ENCODE measurements around the gene DAZL. TPM values are rescaled to one million over a fixed set of nuclear protein-coding genes. Genes with fewer than 3 reads are reported as not detected.

The DAZL gene, protein sequence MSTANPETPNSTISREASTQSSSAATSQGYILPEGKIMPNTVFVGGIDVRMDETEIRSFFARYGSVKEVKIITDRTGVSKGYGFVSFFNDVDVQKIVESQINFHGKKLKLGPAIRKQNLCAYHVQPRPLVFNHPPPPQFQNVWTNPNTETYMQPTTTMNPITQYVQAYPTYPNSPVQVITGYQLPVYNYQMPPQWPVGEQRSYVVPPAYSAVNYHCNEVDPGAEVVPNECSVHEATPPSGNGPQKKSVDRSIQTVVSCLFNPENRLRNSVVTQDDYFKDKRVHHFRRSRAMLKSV
- total RNA-seq (not detected), polyA plus RNA-seq (not detected)
- long read RNA-seq, donor 1: 0 reads
- long read RNA-seq, donor 2: 0 reads
- long read RNA-seq, donor 3: 0 reads

DNA sequence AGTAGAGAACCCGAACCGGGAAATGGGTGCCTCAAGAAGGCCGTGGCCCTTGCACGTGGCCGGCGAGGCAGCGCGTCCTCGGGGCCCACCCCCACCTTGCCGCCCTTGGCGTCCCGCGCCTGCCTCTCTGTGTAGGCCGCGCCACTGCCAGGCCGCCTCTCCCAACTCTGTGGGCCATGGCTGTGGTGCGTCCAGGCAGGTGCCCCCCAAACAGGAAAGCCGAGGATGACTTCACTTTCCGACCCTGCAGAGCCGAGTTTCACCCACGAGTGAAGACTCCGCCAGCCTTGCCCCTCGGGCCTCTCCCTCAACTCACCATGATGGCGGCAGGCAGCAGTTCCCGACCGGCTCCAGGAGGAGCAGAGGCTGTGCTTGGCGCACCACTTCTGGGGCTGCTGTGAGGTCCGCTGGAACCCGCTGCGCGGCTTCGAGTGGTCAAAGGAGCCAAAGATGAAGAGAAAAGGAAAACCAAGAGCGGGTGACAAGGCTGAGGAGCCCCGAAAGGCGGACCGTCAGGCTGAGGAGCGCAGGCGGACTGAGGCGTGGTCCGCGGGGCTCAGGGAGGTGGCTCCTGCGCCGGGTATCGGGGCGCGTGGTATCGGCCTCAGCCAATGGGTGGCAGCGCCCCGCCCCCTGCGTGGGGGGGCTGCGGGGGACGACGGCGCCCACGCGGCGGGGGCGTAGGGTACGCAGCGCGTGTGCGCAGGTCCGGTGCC lies at the start of gene DAZL:
TSS of gene DAZL (minus strand) at position 537 of the 716 bp plus-strand sequence. CDS start at position 319, 218 bp downstream.
- Histone ChIP-seq H3K4me1 (peaks cover 0 to 7% (median 0%) of the 10 kb centered on the region in 12 donors), H3K9me3 (no peaks in the 10 kb centered on the region), H3K27ac (no peak within 1 kb of the TSS), H3K27me3 (no peaks in the 10 kb centered on the region), H3K36me3 (no peaks in the 10 kb centered on the region), H3K4me3 (no peak within 1 kb of the TSS)
- WGBS, 4 donors: 97 to 98% (median 97%) methylated on average over 57 to 63 of the region's 63 CpGs
- ATAC-seq (no peak), DNase-seq (peak in 1 of 5 donors; percentile 51)
- intact Hi-C loops (cut with DNase I): loop anchor here (5.0 to 10.0 kb wide), 12 partner anchors 277 to 1237 kb away; partner anchors contain the start of gene PLCL2 (in 4 of the 10)
- no peak for TF ChIP-seq POLR2A (IDR thresholded peaks at IDR 0.05)
- TF ChIP-seq, protein P1, sequence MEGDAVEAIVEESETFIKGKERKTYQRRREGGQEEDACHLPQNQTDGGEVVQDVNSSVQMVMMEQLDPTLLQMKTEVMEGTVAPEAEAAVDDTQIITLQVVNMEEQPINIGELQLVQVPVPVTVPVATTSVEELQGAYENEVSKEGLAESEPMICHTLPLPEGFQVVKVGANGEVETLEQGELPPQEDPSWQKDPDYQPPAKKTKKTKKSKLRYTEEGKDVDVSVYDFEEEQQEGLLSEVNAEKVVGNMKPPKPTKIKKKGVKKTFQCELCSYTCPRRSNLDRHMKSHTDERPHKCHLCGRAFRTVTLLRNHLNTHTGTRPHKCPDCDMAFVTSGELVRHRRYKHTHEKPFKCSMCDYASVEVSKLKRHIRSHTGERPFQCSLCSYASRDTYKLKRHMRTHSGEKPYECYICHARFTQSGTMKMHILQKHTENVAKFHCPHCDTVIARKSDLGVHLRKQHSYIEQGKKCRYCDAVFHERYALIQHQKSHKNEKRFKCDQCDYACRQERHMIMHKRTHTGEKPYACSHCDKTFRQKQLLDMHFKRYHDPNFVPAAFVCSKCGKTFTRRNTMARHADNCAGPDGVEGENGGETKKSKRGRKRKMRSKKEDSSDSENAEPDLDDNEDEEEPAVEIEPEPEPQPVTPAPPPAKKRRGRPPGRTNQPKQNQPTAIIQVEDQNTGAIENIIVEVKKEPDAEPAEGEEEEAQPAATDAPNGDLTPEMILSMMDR (IDR thresholded peaks at IDR 0.05): no peak

DNA sequence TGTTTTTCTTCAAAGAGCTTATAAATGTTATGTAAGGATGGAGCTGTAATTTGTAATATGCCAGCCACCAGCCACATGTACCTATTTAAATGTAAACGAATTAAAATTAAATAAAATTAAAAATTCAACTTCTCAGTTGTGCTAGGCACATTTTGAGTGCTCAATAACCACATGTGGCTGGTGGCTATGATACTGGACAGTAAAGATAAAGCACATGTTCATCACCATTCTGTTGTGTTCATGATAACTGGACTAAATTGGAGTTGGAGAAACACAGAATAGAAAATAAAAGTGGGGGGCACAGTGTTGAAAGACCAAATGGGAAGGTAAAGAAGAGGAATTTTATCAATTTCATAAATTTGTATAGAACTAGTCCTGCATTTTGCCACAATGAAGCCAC lies 49.8 kb upstream of the DAZL start:
- no peak overlapping the region for H3K27ac ChIP-seq
- no peak overlapping the region for H3K4me3 ChIP-seq
- no peaks in the 10 kb centered on the region for H3K36me3 ChIP-seq
- H3K9me3 ChIP-seq: no peaks in the 10 kb centered on the region
- TF ChIP-seq, protein P1 (IDR thresholded peaks at IDR 0.05): no peak
- no peak for TF ChIP-seq POLR2A (IDR thresholded peaks at IDR 0.05)
- H3K27me3 ChIP-seq: no peaks in the 10 kb centered on the region
- no peak for ATAC-seq
- intact Hi-C loops (cut with DNase I): loop anchor here in 1 of 10 donors (5.0 kb wide), 1 partner anchor 377 kb away; no protein-coding TSS in a partner anchor
- no peak for DNase-seq
- peaks cover 0 to 7% (median 0%) of the 10 kb centered on the region in 12 donors for H3K4me1 ChIP-seq
- WGBS, 4 donors: 43 to 64% (median 57%) methylated on average over 1 of the region's 1 CpG

DNA sequence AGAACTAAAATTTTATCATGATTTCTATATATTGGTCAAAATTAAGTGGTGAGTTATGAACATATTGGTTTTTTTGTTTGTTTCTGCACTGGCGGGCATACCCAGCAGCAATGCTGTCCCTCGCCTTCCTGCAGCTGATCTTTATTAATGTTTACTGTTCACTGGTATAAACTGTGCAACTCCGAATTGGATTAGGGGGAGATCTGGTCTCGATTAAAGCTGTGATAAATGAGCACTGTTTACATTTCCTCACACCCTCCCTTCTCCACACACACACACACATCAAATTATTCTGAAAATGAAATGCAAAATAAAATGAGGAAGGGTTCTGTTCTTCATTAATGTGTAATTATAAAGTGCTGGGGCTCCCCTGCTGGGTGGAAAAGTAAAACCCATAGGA lies 48.5 kb upstream of the DAZL start:
- DNase-seq: no peak
- TF ChIP-seq, protein P1 (IDR thresholded peaks at IDR 0.05): no peak
- no peak for TF ChIP-seq POLR2A (IDR thresholded peaks at IDR 0.05)
- Histone ChIP-seq H3K4me3 (no peak overlapping the region), H3K27me3 (no peaks in the 10 kb centered on the region), H3K4me1 (peaks cover 0 to 7% (median 0%) of the 10 kb centered on the region in 12 donors), H3K27ac (no peak overlapping the region), H3K9me3 (no peaks in the 10 kb centered on the region), H3K36me3 (no peaks in the 10 kb centered on the region)
- 78 to 90% (median 82%) methylated on average over 4 of the region's 4 CpGs for WGBS, 4 donors
- intact Hi-C loops (cut with DNase I): no loop called here
- ATAC-seq: no peak

DNA sequence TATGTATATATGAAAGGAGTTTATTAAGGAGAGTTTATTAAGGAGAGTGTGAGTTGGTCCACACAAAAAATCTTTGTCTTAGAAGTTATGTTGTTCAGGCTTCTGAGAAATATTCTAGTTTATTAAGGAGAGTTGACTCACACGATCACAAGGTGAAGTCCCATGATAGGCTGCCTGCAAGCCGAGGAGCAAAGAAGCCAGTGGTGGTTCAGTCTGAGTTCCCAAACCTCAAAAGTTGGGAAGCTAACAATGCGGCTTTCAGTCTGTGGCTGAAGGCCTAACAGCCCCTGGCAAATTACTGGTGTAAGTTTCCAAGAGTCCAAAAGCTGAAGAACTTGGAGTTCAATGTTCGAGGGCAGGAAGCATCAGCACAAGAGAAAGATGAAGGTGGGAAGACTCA lies 42.4 kb upstream of the DAZL start:
- 94 to 95% (median 94%) methylated on average over 4 of the region's 4 CpGs for WGBS, 4 donors
- TF ChIP-seq, protein P1 (IDR thresholded peaks at IDR 0.05): no peak
- no peak for TF ChIP-seq POLR2A (IDR thresholded peaks at IDR 0.05)

More for the DNA sequence above, 42.4 kb upstream of the DAZL start:
- intact Hi-C loops (cut with DNase I): no loop called here
- no peaks in the 10 kb centered on the region for H3K9me3 ChIP-seq
- H3K36me3 ChIP-seq: no peaks in the 10 kb centered on the region
- no peaks in the 10 kb centered on the region for H3K27me3 ChIP-seq
- H3K4me3 ChIP-seq: no peak overlapping the region
- H3K27ac ChIP-seq: no peak overlapping the region
- ATAC-seq (no peak), DNase-seq (no peak)
- no peaks in the 10 kb centered on the region for H3K4me1 ChIP-seq
